NCI-H345 (cell line): Measurements from ENCODE around the gene PIN1.

Experiments
- DNase-seq: peaks from one replicate; lab custom pipeline; 2025; lab: John Stamatoyannopoulos, UW

Gene PIN1

DNA sequence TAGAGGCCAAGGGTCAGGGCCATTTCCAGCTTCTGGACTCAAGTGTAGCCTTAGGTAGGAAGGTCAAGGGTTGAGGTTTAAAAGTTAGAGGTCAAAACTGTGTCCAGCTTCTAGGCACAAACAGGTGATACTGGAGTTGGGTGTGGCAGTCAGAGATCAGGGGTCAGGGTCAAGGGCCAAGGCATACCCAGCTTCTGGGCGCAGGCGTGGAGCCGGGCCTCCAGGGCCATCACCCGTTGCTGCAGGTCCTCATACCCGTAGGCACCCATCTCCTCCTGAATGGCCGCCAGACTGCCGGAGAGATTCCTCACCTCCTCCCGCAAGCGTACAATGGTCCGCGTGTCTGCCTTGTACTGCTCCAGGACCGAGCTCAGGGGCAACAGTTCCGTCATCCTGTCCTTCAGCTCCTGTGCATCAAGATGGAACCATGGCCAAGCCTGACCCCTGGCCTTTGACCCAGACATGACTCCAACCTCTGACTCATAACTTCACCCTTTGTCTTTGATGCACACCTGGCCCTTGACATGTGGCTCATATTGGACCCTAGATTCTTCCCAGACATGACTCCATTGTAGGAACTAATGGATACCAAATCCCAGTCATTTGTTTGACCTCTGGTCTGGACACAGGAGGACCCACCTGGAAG, 22.1 kb downstream of the PIN1 start:
- DNase-seq, result no peak

DNA sequence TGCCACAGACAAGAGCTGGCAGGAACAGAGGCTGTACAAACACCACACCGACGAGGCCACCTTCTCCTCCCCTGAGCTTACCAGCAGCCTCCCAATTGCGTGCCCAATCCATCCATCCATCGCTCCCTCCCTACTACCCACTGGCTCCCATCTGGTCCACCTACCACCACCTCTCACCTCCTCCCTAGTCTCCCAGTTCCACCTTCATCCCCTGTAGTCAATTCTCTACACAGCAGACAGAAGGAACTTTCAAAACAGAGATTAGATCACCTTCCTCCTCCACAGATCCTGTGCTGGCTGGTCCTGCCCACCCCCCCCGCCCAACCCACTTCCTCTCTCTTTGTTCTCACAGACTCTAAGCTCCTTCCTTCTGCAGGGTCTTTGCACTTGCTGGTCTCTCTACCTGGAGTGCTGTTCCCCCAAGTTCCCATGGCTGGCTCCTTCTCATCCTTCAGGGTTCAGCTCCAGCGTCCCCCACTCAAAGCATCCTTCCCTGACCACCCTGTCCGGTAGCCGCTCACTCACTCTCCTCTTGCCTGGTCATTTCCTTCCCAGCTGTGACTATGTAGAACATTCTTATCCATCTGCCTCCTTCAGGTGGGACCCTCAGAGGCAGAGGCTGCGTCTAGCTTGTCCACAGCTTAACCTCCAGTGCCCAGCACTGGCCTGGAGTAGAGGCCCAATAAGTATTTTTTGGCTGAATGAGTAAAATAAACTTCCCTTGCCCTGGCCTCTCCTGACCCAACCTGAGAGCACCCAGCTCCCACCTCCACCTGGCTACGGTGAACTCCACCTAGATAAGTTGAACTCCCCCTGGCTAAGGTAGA, 23.0 kb downstream of the PIN1 start:
- no peak for DNase-seq

DNA sequence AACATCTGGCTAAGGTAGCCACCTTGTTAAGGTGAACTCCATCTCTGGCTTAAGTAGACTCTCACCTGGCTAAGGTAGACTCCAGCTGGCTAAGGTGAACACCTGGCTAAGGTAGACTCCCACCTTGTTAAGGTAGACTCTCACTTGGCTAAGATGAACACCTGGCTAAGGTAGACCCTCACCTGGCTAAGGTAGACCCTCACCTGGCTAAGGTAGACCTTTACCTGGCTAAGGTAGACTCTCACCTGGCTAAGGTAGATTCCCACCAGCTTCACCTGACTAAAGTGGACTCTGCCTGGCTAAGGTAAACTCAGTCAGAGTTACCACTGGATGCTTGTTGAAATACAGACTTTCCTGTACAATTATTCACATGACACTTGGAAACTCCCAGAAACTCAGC, 23.6 kb downstream of the PIN1 start:
- no peak for DNase-seq

DNA sequence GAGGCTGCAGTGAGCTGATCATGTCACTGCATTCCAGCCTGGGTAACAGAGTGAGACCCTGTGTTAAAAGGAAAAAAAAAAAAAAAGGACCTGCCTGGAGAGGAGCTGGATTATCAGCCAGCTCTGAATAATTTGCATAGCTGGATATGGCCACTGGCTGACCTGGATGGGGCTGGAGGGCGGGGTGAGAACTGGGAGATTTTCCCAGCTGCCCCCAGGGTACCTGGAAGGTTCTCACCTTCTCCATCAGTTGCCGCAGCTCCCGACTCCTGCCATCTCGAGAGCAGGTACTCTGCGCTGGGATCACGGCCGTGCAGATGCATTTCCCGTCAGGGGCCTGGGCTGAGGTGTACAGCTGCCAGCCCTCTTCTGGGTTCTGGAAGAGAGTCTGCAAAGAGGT, 25.3 kb downstream of the PIN1 start:
- no peak for DNase-seq

DNA sequence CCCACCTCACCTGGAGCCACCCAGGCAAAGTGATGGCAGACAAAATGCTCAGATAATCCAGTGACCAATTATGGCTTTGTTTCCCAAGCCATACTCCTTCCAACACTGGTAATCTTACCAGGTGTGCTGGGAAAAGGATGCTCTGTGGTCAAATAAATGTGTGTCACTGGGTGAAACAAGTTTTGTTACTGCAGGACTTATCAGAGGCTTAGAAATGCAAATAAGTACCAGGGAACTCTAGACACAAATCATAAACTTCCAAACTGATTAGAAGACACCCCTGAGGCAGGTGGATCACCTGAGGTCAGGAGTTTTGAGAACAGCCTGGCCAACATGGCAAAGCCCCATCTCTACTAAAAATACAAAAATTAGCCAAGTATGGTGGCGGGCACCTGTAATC, 26.4 kb downstream of the PIN1 start:
- no peak for DNase-seq

DNA sequence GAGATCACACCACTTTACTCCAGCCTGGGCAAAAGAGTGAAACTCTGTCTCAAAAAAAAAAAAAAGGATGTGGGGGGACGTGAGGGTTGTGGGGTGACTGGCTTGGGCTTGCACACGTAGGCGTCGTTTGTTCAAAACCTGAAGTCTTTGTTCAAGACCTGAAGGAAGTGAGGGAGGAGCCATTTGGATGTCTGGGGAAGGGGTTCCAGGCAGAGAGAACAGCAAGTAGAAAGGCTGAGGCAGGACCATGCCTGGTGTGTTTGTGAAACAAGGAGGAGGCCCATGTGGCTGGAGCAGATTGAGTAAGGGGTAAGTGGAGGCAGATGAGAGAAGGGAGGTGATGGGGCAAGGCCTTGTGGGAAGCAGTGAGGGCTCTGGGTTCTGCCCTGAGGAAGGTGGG, 27.8 kb downstream of the PIN1 start:
- no peak for DNase-seq

DNA sequence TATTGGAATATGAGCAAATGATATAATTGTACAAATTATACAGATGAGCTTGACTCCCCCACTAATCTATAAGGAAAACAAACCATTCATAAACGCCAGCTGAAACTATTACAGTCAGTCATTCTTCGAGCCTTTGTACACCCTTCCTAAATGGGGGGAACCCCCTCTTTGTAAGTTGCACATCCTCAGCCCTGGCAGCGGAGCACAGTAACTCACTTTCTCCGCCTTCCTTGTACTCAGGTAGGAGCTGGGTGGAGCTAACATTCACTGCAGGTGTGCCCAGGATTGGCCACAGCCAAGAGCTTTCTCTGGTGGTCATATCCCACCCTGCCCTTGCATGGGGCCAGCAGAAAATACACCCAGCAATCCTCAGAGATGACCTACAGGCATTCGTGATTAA, 28.6 kb downstream of the PIN1 start:
- DNase-seq, result no peak

DNA sequence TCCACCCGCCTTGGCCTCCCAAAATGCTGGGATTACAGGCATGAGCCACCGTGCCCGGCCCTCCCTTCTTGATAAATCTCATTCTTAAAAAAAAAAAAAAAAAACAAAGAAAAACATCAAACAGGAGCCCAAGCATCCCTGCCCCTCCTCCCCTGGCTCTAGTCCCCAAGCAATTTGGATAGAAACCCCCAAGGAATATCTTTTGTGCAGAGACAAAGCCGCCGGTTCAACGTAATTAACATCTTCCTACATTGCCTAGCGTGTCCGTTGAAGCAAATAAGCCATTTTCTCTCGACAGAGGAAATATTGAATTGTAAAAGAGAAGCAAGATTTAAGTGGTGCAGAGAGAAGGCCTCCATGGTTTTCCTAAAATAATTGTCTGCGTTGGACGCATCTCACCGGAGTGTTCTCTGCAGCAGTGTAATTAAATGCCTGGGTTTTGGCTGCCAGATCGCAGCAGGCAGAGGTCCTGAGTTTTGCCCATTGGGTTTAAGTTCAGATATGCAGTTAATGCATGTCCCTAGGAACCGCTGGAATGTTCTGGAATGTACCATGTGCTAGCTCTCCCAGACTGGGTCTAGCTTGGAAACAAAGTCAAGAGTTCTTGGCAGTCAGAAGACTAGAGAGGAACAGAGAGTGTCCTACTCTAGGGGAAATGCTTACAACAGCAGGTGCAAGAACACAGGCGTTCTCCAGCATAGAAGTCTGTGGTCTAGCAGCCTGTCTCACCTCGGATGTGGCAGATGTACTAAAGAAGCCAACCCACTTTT, 30.8 kb downstream of the PIN1 start:
- no peak for DNase-seq

DNA sequence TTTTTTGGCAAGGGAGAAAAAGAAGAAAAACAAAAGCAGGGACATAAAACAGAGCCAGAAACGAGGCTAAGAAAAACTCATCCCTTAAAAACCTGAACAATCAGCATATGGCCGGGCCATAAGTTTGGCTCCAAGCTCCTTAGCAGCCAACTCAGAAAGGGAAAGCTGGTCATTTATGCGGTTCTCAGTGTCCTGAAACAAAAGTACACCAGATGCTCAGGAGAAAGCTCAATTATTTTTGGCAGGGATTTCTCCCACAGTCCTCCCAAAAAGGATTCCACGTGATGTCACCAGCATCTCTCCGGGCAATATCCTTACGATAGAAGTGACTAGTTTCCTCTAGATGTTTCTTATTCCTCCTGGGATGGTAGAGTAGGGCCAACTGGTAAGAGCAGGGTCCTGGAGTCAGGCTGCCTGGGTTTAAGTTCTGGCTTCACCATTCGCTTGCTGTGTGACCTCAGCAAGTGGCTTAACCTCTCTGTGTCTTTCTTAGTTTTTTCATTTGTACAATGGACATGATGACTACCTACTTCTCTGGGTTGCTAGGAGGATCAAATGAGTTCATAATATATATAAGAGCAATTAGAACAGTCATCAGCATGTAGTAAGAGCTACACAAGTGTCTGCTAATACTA, 34.0 kb downstream of the PIN1 start:
- no peak for DNase-seq

DNA sequence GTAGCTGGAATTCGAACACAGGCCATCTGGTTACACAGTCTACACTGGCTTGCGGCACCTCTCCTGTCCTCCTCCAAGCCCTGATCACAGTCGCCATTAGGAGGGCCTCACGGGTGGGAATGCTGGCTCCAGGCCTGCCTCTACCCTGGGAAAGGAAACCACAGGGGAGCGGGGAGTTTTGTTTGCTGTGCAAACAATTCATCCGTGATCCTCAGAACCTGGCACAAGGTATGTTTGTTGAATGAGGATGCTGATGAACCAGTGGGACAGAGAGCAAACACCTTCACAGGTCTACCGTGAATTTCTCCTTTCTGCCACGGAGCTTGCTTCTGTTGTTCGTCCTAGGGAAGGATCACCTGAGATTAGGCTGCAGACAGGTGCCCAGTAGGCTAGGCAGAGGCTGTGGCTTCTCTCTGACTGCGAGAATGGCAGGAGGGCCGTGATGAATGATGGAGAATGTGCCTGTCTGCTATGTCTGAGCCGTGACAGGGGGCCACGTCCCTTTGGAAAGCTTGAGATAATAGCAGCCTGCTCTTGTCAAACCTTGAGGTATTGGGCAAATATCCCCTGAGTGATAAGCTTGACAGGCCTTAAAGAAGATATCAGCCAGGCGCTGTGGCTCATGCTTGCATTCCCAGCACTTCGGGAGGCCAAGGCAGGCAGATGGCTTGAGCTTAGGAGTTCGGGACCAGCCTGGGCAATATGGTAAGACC, 36.7 kb downstream of the PIN1 start:
- DNase-seq, result peak; percentile 91

DNA sequence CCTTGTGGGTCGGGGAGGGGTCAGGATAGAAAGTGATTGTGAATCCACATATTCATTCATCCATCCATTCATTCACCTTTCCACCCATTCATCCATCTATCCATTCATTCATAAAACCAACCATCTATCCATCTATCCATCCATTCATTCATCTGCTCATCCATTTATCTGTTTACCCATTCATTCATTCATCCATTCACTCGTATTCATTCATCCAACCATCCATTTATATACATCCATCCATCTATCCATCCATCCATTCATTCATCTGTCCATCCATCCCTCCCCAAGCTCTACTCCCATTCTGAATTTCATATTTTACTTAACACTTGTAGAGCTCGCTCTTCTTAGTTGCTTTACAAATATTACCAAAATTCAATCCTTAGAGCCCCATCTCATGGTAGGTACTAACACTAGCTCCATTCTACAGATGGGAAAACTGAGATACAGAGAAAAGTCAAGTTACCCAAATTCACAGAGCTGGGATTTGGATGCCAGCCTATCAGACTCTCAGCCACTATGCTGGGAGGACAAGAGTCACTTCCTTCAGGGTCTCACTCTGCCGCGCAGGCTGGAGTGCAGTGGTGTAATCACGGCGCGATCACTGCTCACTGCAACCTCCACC, 37.6 kb downstream of the PIN1 start:
- no peak for DNase-seq

DNA sequence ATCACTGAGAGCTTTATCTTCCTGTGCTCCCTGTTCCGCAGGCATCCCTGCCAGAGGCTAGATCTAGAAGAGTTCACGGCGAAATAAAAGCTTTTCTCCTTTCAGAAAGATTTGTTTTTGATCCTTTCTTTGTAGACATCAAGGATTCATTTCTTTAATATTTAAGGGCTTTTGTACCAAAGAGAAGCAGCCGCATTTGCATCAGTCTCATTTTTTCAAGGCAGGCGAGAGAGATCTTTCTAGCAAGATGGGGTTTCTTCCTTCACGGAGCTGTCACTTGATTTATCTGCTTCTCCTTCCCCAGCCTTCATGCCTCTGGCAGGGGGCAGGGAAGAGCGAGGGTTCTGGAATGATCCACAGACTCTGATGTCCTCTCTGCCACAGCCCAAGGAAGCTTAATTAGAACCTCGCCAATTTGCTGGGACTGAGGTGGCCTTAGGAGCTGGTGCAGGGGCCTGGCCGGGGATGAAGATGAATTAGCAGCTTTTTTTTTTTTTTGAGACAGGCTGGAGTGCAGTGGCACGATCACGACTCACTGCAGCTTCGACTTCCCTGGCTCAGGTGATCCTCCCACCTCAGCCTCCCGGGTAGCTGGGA, 40.0 kb downstream of the PIN1 start:
- no peak for DNase-seq

DNA sequence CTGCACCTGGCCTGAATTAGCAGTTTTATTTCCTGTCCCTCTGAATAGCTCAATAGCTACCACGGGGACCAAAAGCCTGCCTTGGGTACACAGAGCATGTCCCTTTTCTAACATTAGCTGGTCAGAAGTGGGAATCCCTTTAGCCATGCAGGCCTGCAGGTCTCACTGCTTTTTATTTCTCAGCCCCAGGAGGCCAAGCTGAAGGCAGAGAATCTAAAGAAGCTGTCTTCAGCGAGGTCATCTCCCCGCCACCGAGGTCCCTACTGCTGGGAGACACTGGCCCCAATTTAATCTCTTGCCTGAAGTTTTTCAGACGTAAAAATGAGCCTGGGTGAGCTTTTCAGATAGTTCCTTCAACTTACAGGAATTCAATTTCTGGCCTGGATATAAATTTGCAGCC, 40.7 kb downstream of the PIN1 start:
- DNase-seq, result no peak

DNA sequence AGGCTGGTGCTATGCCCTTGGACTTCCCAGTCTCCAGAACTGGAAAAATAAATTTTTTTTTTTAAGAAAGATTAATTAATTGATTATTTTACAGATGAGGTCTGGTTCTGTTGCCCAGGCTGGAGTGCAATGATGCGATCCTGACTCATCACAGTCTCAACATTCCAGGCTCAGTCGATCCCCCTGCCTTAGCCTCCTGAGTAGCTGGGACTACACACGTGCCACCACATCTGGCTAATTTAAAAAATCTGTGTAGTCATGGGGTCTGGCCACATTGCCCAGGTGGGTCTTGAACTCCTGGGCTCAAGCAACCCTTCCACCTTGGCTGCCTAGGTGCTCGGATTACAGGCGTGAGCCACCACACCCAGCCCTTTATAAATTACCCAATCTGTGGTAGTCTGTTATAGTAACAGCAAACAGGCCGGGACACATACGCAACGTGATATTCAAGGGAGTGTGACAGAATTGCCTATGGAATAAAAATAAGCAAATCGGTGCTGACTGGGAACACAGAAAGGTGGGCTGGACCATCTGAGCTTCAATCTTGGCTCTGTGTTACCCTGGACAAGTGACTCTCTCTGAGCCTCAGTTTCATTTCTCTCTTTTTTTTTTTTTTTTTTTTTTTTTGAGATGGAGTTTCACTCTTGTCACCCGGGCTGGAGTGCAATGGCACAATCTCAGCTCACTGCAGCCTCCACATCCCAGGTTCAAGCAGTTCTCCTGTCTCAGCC, 42.8 kb downstream of the PIN1 start:
- no peak for DNase-seq

DNA sequence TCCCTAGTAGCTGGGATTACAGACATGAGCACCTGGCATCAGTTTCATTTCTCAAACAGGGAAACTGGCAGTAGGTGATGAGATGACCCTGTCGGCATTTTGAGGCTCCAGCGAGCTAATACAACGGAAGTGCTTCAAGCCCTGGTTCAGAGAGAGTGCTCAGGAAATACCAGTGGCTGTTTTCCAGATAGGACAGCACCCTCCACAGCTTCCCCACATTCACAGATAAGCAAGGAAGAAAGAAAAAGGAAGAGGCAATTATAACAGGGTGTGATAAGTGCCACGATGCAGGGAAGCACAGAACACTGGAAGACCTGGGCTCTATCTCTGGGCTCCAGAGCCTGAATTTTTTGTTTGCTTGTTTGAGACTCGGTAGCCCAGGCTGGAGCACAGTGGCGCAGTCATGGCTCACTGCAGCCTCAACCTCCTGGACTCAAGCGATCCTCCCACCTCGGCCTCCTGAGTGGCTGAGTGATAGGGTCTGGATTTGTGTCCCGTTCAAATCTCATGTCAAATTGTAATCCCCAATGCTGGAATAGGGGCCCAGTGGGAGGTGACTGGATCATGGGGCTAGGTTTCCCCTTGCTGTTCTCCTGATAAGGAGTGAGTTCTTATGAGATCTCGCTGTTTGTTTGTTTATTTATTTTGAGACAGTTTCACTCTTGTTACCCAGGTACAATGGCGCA, 43.5 kb downstream of the PIN1 start:
- no peak for DNase-seq

DNA sequence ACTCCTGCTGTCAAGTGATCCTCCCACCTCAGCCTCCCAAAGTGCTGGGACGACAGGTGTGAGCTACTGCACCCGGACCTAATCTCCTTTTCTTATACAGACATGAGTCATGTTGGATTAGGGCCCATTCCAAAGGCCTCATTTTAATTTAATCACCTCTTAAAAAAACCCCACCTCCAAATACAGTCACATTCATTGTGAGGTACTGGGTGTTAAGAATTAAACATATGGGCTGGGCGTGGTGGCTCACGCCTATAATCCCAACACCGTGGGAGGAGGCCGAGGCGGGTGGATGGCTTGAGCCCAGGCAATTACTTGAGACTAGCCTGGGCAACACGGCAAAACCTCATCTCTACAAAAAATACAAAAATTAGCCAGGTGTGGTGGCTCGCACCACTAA, 46.6 kb downstream of the PIN1 start:
- DNase-seq, result no peak

DNA sequence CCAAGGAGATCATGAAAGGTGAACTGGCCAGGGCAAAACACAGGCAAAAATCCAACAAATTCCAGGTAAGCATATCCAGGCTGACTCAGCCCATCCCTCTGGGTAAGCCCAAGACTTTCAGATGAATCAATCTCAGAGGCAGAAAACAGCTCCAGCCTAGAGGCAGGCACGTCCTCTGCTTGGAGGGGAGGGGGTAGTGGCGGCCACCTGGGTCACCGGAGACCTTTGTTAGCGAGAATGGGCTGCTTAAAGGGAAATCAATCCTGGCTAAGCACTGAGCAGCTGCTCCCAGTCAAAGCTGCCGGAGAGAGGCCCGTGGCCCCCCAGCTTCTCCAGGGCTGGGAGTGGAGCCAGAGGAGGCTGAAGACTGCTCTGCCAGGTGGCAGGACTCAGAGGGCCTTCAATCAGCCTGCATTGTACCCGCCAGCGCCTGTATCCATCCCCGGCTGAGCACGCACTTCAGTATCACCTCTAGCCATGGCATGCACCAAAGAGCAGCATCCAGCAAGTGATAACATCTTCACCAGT, 48.2 kb downstream of the PIN1 start:
- peak; percentile 50 for DNase-seq

DNA sequence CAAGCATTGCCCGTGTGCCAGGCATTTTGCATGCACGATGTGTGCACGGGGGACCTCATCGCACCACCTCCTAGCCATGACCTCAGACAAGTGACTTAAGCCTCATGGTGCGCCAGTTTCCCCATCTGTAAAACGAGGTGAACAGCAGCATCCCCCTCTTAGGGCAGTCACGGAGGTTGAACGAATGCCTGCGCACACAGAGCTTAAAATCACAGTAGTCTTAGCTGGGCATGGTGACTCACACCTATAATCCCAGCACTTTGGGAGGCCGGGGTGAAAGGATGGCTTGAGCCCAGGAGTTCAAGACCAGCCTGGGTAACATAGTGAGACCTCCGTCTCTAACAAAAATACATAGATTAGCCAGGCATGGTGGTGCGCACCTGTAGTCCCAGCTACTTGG, 48.6 kb downstream of the PIN1 start:
- no peak for DNase-seq

DNA sequence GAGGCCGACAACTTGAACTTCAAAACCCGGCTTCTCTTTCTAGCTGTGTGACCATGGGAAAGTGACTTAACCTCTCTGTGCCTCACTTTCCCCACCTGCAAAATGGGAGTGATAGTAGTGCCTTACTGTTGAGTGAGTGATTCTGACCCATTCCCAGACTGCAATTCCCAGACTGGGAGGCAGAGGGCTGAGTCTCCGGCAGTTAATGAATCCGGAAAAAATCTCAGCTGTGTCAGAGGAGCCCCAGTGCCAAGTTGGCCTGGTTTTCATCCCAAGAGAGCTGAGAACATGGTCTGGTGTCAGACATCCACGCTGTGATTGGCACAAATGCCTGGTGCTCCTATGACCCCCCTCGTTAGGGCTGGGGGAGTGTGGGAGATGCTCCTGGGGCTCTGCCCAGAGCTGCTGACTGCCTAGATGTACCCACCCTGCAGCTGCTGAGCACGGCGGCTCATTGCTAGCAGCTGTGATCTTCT, 50.0 kb downstream of the PIN1 start:
- DNase-seq, result no peak
